GM19193 (cell line): Measurements from ENCODE around the gene SKI.

Experiments
- POLR2A ChIP-seq: IDR thresholded peaks from 4 replicates; pipeline ENCODE4 v1.6.1; 2011; ENCODE audit not compliant: insufficient read depth, insufficient read length; ENCODE audit errors: extremely low read depth

SKI gene

DNA sequence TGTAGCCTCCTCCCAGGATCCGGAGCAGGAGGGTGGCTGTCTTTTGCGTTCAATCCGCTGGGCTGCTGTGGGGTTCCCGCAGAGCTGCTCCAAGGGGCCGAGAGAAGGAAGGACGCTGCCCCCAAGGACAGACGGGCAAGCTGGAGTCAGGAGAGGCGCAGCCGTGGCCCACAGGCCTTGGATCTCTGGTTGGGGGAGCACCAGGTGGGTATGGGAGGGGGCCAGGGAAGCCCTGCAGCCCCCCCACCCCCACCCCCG lies 15.9 kb upstream of the SKI start:
- no peak for TF ChIP-seq POLR2A

DNA sequence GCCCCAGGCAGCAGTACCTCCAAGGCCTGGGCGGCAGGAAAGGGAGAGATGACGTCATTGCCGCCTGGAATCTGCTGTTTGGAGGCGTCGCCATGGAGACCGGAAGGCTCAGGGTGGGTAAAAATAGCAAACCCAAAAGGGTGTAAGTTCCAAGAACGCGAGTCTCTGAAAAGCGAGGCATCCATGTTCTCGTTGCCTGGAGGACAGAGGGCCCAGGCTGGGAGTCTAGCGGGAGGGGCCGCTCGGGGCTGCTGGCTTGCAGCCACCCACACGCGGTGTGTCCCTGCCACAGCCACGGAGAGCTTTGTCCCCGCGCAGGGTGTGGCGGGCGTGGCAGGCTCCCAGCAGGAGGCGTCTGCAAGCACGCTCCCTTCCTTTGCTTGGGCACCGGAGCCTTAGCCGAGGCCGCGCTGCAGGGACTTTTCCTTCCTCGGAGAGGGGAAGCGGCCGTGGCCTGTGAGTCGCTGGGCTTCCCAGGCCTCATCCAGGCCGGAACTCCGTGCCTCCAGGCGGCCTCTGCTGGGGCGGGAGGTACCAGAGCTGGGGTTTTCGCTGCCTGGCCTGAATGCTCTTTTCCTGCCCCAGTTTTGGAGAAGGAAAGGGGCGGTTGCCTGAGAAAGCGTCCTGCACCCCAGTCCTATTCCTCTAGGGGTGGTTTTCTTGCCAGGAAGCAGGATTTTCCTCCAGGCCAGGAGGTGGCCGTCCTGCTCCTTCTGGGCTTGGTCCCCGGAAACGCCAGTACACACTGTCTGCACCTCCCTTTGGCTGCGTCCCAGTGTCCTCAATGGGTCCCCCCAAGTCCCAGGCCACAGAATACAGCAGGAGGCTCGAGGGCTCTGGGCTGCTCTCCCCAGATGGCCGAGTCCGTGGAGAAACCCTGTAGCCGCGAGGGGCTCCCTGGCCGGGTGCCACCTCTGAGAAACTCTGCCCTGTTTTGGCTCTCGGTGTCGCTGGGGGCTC lies 15.3 kb upstream of the SKI start:
- TF ChIP-seq POLR2A, result no peak

DNA sequence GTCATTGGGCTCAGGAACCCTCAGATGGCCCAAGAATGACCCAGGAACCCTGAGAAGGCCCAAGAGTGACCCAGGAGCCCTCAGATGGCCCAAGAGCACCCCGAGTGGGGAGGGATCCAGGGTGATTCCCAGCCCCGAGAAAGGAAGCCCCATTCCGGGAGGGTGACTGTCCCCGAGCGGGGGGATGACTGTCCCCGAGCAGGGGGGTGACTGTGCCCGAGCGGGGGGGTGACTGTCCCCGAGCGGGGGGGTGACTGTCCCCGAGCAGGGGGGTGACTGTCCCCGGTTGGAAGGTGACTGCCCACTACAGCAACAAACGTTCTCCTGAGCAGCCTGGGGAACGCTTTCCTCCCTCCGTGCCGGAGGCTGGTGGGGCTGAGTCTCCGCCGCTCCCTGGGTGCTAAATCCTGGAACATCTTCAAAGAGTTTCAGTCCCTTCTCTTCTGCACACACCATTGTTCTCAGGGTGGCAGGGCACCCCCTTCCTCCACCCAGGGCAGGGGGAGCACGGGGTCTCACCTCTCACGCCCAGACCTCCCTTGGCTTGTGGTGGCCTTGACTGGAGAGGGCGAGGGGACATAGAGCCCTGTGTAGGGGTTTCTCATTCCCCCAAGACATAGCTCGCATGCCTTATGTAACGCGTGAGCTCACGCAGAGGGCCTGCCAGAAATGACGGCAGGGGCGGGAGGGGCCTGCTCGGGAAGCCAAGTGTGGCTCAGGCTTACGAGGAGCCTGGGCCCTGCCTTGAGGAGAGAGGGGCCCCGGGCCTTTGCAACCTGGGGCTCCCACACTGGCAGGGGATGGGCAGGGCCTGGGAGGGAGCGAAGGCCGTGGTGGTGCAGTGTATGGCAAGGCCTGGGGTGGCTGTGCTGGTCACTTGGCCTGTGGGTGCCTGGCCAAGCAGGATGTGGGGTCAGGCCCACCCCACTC lies 14.3 kb upstream of the SKI start:
- TF ChIP-seq POLR2A, result no peak

DNA sequence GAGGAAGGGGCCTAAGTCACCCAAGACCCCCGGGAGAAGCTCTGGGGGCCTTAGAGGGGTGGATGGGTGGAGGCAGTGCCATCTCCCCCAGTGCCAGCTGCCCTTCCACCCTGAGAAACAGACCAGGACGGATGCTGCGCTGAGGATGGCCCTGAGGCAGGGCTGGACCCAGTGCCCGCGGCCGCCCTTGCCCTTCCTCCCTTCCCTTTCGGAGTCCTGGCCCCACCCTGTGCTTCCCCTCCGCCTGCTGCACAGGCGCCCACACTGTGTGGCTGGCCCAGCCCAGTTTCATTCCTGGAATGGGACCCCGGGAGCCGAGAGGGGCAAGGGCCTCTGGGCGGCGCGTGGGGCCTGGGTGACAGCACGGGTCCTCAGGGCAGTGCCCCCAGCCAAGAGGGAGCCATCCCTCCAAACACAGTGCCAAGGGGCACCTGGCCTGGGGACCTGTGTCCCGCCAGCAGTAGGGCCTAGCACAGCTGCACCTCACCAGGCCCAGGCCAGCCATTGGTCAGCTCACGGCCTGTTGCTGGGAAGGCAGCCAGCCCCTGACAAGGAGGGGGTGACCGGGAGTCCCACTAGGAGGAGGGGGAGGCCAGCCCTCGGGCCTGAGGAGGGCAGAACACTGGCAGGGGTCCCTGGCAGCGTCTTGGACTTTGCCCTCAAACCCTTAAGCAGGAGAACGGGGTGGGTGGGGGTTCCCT lies 13.4 kb upstream of the SKI start:
- no peak for TF ChIP-seq POLR2A

DNA sequence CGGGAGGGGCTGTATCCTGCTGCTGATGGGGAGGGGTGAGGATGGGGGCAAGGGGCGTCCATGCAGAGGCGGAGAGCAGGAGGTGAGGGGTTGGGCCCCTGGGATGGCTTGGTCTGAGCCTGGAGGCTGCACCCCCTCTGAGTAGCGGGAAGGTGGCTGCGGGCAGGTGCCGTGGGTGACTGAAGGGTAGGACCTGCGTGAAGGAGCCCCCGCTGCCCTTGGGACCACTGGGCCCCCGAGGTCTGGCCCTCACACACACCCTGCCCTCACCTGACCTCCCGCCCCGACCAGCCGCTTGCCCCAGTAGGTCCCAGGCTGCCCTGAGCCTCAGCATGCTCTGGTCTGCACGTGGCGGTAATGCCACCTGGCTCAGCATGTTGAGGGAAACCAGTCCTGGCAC lies 12.8 kb upstream of the SKI start:
- no peak for TF ChIP-seq POLR2A

DNA sequence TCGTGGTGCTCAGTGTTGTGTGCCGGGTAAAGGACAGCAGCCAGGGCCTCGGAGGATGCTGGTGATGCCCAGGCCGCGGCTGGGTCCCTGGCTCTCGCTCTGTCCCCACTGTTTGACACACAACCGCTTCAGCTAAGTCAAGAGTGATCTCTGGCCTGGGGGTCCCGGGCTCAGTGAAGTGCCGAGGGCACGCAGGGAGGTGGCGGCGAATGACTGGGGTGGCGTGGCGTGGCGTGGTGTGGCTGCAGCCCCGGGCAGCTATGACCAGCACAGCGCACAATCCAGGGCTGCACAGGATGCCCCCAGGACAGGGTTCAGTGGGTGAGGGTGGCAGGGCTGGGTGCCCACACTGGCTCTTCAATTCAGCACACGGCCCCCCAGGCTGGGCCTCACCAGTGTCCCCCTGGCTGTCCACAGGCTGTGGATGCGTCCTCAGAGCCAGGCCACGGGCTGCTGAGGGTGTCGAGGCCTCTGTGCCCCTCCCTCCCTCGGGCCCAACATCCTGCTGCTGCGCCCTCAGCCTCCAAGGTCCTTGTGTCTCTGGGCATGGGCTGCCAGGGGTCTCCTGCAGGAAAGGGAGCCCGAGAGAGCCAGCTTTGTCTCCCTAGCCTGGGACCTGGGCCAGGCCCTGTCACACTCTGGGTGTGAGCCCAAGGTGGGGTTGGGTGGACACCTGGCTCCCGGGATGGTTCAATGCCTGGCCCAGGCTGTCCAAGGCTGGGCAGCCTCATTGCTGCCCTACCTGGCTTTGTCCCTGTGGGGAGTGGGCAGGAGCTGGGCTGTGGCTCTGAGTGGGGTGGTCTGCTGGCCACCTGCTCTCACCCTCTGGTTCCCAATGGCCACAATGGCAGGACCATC lies 12.0 kb upstream of the SKI start:
- TF ChIP-seq POLR2A, result no peak

DNA sequence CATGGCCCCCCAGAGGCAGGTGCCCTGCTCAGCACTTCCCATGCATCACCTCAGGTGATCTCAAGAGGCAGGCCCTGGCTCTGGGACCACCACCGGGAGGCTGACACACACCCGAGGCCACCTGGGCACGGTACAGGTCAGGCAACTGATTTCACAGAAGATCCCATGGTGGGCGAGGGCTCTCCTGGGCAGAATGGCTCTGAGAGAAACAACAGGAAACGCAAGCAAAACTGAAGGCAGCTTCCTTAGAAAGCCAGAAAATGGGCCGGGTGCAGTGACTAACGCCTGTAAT lies 11.4 kb upstream of the SKI start:
- TF ChIP-seq POLR2A, result no peak

DNA sequence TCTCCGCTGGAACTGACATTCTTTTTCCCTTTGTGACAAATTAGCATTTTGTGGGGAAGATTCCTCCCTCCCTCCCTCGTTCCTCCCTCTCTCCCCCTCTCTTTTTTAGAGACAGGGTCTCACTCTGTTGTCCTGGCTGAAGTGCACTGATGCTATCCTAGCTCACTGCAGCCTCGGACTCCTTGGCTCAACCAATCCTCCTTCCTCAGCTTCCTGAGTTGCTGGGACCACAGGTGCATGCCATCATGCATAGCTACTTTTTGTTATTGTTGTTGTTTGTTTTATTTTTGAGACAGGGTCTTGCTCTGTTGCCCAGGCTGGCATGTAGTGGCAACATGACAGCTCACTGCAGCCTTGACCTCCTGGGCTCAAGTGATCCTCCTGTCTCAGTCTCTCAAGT lies 6.8 kb upstream of the SKI start:
- no peak for TF ChIP-seq POLR2A

DNA sequence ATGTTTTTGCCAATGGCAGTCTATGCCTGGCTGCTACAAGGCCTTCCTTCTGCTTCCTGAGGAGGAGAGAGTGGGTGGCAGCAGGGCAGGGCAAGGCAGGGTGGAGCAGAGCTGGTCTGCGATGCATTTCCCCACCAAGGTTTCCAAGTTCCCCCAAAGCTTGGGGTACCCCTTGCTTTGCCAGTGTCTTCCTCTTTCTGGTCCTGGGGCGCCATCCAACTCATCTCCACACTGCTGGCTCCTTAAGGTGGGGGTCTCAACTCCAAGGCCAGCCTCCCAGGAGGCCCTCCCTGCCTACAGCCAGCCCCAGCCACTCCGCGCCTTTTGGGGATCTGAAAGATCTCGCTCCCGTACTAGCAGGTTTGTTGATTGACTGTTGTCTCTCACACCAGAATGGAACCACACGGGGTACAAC lies 3.9 kb upstream of the SKI start:
- no peak for TF ChIP-seq POLR2A

DNA sequence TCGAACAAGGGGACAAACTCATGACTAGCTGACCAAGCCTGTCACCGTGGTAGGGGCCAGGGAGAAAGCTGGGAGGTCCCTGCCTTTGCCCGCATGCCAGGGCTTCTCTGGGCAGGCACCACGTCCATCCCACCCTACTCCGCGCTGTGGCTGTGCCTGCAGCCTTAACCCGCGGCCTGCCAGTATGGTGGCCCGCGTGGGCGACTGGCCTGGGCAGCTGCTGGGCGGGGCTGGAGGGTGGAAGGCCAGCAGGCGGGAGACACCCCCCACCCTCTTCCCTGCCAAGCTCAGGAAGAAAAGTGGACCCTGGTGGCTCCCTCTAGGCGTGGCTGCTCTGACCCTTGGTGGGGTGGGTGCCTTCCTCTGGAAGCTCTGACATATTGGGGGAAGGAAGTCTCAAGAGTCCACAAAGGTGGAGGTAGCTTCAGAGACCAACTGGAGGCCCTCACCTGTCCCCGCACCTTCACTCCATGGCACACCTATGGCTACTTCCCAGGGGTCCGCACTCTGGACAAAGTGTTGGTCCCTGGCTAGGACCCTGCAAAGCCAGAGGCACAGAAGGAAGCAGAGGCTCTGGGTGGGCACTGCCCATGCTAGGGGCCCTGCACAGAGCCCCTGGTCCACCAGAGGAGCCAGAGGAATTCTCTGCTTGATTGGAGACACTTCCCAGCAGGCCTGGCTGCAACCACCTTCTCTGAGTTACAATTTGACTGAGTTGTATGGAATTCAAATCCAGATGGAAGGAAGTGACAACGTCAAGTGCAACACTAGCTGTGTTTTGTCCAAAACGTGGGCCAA lies 3.3 kb upstream of the SKI start:
- TF ChIP-seq POLR2A, result no peak

DNA sequence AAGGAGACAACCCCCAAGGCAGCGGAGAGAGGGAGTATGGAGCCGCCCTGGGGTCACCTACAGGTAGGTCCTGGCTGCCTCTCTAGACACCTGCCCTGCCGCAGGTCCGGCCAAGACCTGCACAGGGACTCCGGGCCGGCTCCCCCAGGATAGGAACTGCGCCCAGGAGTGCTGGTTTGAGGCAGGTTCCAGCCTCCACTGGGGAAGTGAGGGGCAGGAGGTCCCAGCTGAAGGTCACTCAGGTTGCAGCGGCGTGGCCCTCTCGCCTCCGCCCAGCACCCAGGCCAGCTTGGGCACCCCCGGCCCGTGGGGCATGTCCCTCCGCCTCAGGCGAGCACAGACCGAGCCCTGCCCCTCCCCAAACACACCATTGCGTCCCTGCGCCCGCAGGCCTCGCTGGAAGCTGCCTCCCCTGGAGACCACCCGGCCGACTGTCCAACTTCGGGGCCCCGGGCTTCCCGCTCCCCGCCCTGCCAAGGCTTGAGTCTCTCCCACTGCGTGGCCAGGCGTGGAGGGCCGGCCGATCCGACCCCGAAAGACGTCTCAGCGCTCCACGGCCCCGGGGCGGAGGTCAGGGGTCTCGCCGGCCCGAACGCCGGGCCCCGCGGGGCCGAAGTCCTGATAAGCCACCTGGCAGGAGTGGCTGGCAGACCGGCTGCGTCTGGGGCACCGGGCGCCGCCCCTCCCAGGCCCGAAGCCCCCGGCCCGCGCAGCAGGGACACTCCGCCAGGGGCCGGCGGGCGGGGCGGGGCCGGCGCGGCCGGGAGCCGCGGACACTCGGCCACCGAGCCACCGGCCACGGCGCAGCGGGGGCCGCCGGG lies 1.4 kb upstream of the SKI start:
- TF ChIP-seq POLR2A, result no peak

DNA sequence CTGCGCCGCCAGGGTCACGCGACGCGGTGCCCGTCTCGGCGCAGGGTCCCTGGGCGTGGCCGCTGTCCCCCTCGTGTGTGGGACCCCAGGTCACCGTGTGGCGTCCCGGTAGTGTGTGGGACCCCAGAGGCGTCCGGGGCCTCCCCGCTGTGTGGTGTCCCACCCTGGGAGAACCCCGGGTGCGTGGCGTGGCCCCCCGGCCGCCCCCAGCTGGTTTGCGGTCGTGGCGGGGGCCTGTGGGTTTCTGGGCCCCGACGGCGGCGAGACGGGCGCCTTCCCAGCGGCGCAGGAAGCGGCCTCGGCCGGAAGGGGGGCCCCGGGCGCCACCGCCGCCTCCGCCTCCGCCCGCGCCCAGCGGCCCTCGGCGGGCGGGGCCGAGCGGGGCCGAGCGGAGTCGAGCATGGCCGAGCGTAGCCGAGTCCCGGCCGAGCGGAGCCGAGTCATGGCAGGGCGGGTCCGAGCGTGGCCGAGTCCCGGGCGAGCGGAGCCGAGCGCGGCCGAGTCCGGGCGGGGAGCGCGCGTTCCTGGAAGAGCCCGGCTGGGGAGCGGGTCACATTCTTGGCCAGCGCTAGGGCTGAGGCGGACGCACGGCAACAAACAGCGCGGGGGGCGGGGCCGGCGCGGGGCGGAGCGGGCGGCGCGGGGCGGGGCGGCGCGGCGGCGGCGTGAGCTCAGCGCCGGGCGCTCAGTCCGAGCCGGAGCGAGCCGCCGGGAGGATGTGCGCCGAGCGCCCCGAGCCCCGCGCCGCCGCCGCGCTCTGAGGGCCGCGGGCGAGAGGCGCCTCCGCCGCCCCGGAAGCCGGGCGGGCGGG lies 568 bp upstream of the SKI start:
- TF ChIP-seq POLR2A, result peak; percentile 75

DNA sequence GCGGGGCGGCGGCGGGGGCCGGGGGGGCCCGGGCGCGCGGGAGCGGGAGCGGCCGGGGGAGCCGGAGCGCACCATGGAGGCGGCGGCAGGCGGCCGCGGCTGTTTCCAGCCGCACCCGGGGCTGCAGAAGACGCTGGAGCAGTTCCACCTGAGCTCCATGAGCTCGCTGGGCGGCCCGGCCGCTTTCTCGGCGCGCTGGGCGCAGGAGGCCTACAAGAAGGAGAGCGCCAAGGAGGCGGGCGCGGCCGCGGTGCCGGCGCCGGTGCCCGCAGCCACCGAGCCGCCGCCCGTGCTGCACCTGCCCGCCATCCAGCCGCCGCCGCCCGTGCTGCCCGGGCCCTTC lies 546 bp downstream of the SKI start:
- no peak for TF ChIP-seq POLR2A
